ENCODE results near the gene STK32B. TPM values are rescaled to one million over a fixed set of nuclear protein-coding genes. Genes with fewer than 3 reads are reported as not detected.
"Not testable (repeated sequence)": the region's sequence is repeated elsewhere in the genome, so short reads cannot be mapped to it uniquely, and the experiment has no call there.

STK32B gene
- total and polyA plus RNA-seq, 10 donors, result 0.03 to 0.87 (median 0.36) TPM

- Histone ChIP-seq H3K4me3 (no peak overlapping the region), H3K36me3 (no peaks in the 10 kb centered on the region), H3K9me3 (peaks cover 0 to 13% (median 0%) of the 10 kb centered on the region in 8 donors), H3K27me3 (replicated peaks in 1 of 7) (no peaks in the 10 kb centered on the region), H3K27ac (no peak overlapping the region), H3K4me1 (no peaks in the 10 kb centered on the region)
- DNase-seq, result no peak
- no peak for TF ChIP-seq POLR2A (IDR thresholded peaks at IDR 0.05)
- TF ChIP-seq CTCF (IDR thresholded peaks at IDR 0.05 in 8 of 11, conservative IDR thresholded peaks at IDR 0.05 in 3 of 11), result no peak
- TF ChIP-seq POLR2AphosphoS5 (IDR thresholded peaks at IDR 0.05), result no peak
- intact Hi-C loops (cut with DNase I; ENCODE audit: low total_unique reads), result no loop called here
- 87 to 92% (median 92%) methylated on average over 11 of the region's 11 CpGs for WGBS, 5 donors
Observed at GRCh38 chr4:5276475-5277075, 225.3 kb downstream of the STK32B start.

GRCh38 chr4:5277079-5277478, 225.8 kb downstream of the STK32B start:
- Histone ChIP-seq H3K27me3 (replicated peaks in 1 of 7) (no peaks in the 10 kb centered on the region), H3K4me3 (no peak overlapping the region), H3K36me3 (no peaks in the 10 kb centered on the region), H3K27ac (no peak overlapping the region), H3K9me3 (peaks cover 0 to 13% (median 0%) of the 10 kb centered on the region in 8 donors), H3K4me1 (no peaks in the 10 kb centered on the region)
- DNase-seq, result no peak
- WGBS, 5 donors, result 83 to 95% (median 88%) methylated on average over 2 of the region's 2 CpGs
- intact Hi-C loops (cut with DNase I; ENCODE audit: low total_unique reads), result no loop called here
- no peak for TF ChIP-seq POLR2A (IDR thresholded peaks at IDR 0.05)
- TF ChIP-seq POLR2AphosphoS5 (IDR thresholded peaks at IDR 0.05), result no peak
- no peak for TF ChIP-seq CTCF (IDR thresholded peaks at IDR 0.05 in 8 of 11, conservative IDR thresholded peaks at IDR 0.05 in 3 of 11)

- intact Hi-C loops (cut with DNase I; ENCODE audit: low total_unique reads), result no loop called here
- Histone ChIP-seq H3K36me3 (no peaks in the 10 kb centered on the region), H3K27me3 (replicated peaks in 1 of 7) (no peaks in the 10 kb centered on the region), H3K4me1 (no peaks in the 10 kb centered on the region), H3K4me3 (no peak overlapping the region), H3K9me3 (peaks cover 0 to 13% (median 0%) of the 10 kb centered on the region in 8 donors), H3K27ac (no peak overlapping the region)
- WGBS, 5 donors, result 77 to 86% (median 81%) methylated on average over 4 of the region's 4 CpGs
- TF ChIP-seq POLR2AphosphoS5 (IDR thresholded peaks at IDR 0.05) (no peak), CTCF (IDR thresholded peaks at IDR 0.05 in 8 of 11, conservative IDR thresholded peaks at IDR 0.05 in 3 of 11) (no peak), POLR2A (IDR thresholded peaks at IDR 0.05) (no peak)
- no peak for DNase-seq
Observed at GRCh38 chr4:5278213-5278612, 226.9 kb downstream of the STK32B start.

- H3K27me3 ChIP-seq (replicated peaks in 1 of 7); H3K36me3 ChIP-seq; H3K4me1 ChIP-seq; DNase-seq; H3K9me3 ChIP-seq; H3K4me3 ChIP-seq; intact Hi-C loops (cut with DNase I; ENCODE audit: low total_unique reads); H3K27ac ChIP-seq: not testable (repeated sequence)
- WGBS, 5 donors, result 57 to 90% (median 71%) methylated on average over 1 of the region's 1 CpG
Observed at GRCh38 chr4:5280069-5280468, 228.8 kb downstream of the STK32B start.

GRCh38 chr4:5280828-5281227, 229.5 kb downstream of the STK32B start:
- TF ChIP-seq CTCF (IDR thresholded peaks at IDR 0.05 in 8 of 11, conservative IDR thresholded peaks at IDR 0.05 in 3 of 11) (no peak), POLR2A (IDR thresholded peaks at IDR 0.05) (no peak), POLR2AphosphoS5 (IDR thresholded peaks at IDR 0.05) (no peak)
- no peaks in the 10 kb centered on the region for H3K4me1 ChIP-seq
- WGBS, 5 donors, result 61 to 86% (median 72%) methylated on average over 4 of the region's 4 CpGs
- H3K4me3 ChIP-seq, result no peak overlapping the region
- intact Hi-C loops (cut with DNase I; ENCODE audit: low total_unique reads), result no loop called here
- H3K27ac ChIP-seq, result no peak overlapping the region
- no peak for DNase-seq
- H3K27me3 ChIP-seq (replicated peaks in 1 of 7), result no peaks in the 10 kb centered on the region
- H3K9me3 ChIP-seq, result peaks cover 0 to under 1% (median 0%) of the 10 kb centered on the region in 8 donors
- no peaks in the 10 kb centered on the region for H3K36me3 ChIP-seq

Measured in spleen (tissue), 11 donors.